NOMO-1 (cell line): ENCODE results near the gene C14orf93.

Source experiments
- DNase-seq, 2 experiments: peaks; one replicate each; lab custom pipeline; 2025; ENCODE audit not compliant: unreplicated experiment in 2 of 2; lab: John Stamatoyannopoulos, UW

Gene C14orf93

GRCh38 chr14:23045419-23046357, 35.7 kb upstream of the C14orf93 start:
- no peak for DNase-seq

- DNase-seq = no peak
Observed at GRCh38 chr14:23044840-23045239, 34.9 kb upstream of the C14orf93 start.

GRCh38 chr14:23043754-23044153, 33.8 kb upstream of the C14orf93 start:
- DNase-seq = no peak

GRCh38 chr14:23043145-23043544, 33.2 kb upstream of the C14orf93 start:
- DNase-seq = no peak

- no peak for DNase-seq
Observed at GRCh38 chr14:23042162-23042965, 32.4 kb upstream of the C14orf93 start, which contains the start of gene PSMB11. PSMB11 (plus strand) TSS chr14:23042212; CDS start chr14:23042226, 14 bp downstream.

GRCh38 chr14:23041729-23042128, 31.8 kb upstream of the C14orf93 start:
- DNase-seq = no peak

GRCh38 chr14:23040100-23040499, 30.2 kb upstream of the C14orf93 start:
- no peak for DNase-seq

- no peak for DNase-seq
Observed at GRCh38 chr14:23035303-23036144, 25.6 kb upstream of the C14orf93 start.

- no peak for DNase-seq
Observed at GRCh38 chr14:23034498-23035302, 24.8 kb upstream of the C14orf93 start, which contains the start of gene PSMB5. PSMB5 (minus strand) TSS chr14:23034900; CDS start chr14:23034881, 19 bp downstream.

- DNase-seq = no peak
Observed at GRCh38 chr14:23033801-23034497, 24.0 kb upstream of the C14orf93 start.

- no peak for DNase-seq
Observed at GRCh38 chr14:23033251-23033727, 23.3 kb upstream of the C14orf93 start.

- no peak for DNase-seq
Observed at GRCh38 chr14:23030936-23031335, 21.0 kb upstream of the C14orf93 start.

- no peak for DNase-seq
Observed at GRCh38 chr14:23028799-23029198, 18.9 kb upstream of the C14orf93 start.

GRCh38 chr14:23025151-23025814, 15.3 kb upstream of the C14orf93 start:
- DNase-seq = no peak

- DNase-seq = no peak
Observed at GRCh38 chr14:23024612-23025075, 14.7 kb upstream of the C14orf93 start.

- DNase-seq = no peak
Observed at GRCh38 chr14:23023795-23024152, 13.8 kb upstream of the C14orf93 start.

GRCh38 chr14:23023022-23023794, 13.3 kb upstream of the C14orf93 start:
- DNase-seq = no peak
